ENCODE results near the gene THADA. TPM values are rescaled to one million over a fixed set of nuclear protein-coding genes. Genes with fewer than 3 reads are reported as not detected.
"Not testable (repeated sequence)": the region's sequence is repeated elsewhere in the genome, so short reads cannot be mapped to it uniquely, and the experiment has no call there.

The THADA gene
- total and polyA plus RNA-seq, 2 donors (not counting 1 experiment from before 2014, with no cell fraction given): 9.2 to 36.2 TPM

GRCh38 chr2:43605851-43606250, 10.0 kb upstream of the THADA start:
- Histone ChIP-seq H3K36me3 (ENCODE audit: control insufficient read depth, insufficient read depth, low read length) (no peaks in the 10 kb centered on the region), H3K27me3 (ENCODE audit: control insufficient read depth, insufficient read depth, low read length) (no peaks in the 10 kb centered on the region), H3K4me3 (replicated peaks in 1 of 4; ENCODE audit: control extremely low read depth in 1 of 4, insufficient read depth in 1 of 4, low read depth in 3 of 4, low read length in 4 of 4) (no peak overlapping the region), H3K4me2 (ENCODE audit: extremely low read depth, insufficient read depth, low read length) (no peak overlapping the region), H3K27ac (ENCODE audit: insufficient read depth, low read length) (no peak overlapping the region), H3K79me2 (ENCODE audit: control insufficient read depth, insufficient read depth, low read length) (no peaks in the 10 kb centered on the region), H2AFZ (ENCODE audit: low read length) (no peak overlapping the region), H4K20me1 (ENCODE audit: control insufficient read depth, extremely low read depth, insufficient read depth, low read length) (no peaks in the 10 kb centered on the region), H3K9me3 (ENCODE audit: control insufficient read depth, insufficient read depth, low read depth, low read length) (no peaks in the 10 kb centered on the region), H3K4me1 (ENCODE audit: control insufficient read depth, extremely low read depth, insufficient read depth, low read length) (no peaks in the 10 kb centered on the region), H3K9ac (ENCODE audit: insufficient read depth, low read length) (no peak overlapping the region)
- TF ChIP-seq EZH2 (IDR thresholded peaks at IDR 0.05; ENCODE audit: low read length, missing control alignments) (no peak), CTCF (conservative IDR thresholded peaks at IDR 0.05 in 1 of 2, IDR thresholded peaks at IDR 0.05 in 1 of 2; ENCODE audit: low read depth in 1 of 2, low read length in 2 of 2) (no peak)
- DNase-seq (ENCODE audit: low read depth in 2 of 2): peak; percentile 6 to 22

- H3K4me1 ChIP-seq (ENCODE audit: control insufficient read depth, extremely low read depth, insufficient read depth, low read length): no peaks in the 10 kb centered on the region
- H3K27me3 ChIP-seq (ENCODE audit: control insufficient read depth, insufficient read depth, low read length): no peaks in the 10 kb centered on the region
- H3K9ac ChIP-seq (ENCODE audit: insufficient read depth, low read length): no peak overlapping the region
- H2AFZ ChIP-seq (ENCODE audit: low read length): no peak overlapping the region
- H3K4me2 ChIP-seq (ENCODE audit: extremely low read depth, insufficient read depth, low read length): no peak overlapping the region
- no peaks in the 10 kb centered on the region for H4K20me1 ChIP-seq (ENCODE audit: control insufficient read depth, extremely low read depth, insufficient read depth, low read length)
- TF ChIP-seq CTCF (conservative IDR thresholded peaks at IDR 0.05 in 1 of 2, IDR thresholded peaks at IDR 0.05 in 1 of 2; ENCODE audit: low read depth in 1 of 2, low read length in 2 of 2) (peak; percentile 62 to 73), EZH2 (IDR thresholded peaks at IDR 0.05; ENCODE audit: low read length, missing control alignments) (no peak)
- no peaks in the 10 kb centered on the region for H3K36me3 ChIP-seq (ENCODE audit: control insufficient read depth, insufficient read depth, low read length)
- no peak overlapping the region for H3K4me3 ChIP-seq (replicated peaks in 1 of 4; ENCODE audit: control extremely low read depth in 1 of 4, insufficient read depth in 1 of 4, low read depth in 3 of 4, low read length in 4 of 4)
- H3K27ac ChIP-seq (ENCODE audit: insufficient read depth, low read length): no peak overlapping the region
- peak; percentile 57 to 77 for DNase-seq (ENCODE audit: low read depth in 2 of 2)
- H3K9me3 ChIP-seq (ENCODE audit: control insufficient read depth, insufficient read depth, low read depth, low read length): no peaks in the 10 kb centered on the region
- no peaks in the 10 kb centered on the region for H3K79me2 ChIP-seq (ENCODE audit: control insufficient read depth, insufficient read depth, low read length)
Observed at GRCh38 chr2:43605079-43605655, 9.3 kb upstream of the THADA start.

GRCh38 chr2:43604674-43605073, 8.8 kb upstream of the THADA start:
- no peak overlapping the region for H3K4me3 ChIP-seq (replicated peaks in 1 of 4; ENCODE audit: control extremely low read depth in 1 of 4, insufficient read depth in 1 of 4, low read depth in 3 of 4, low read length in 4 of 4)
- no peaks in the 10 kb centered on the region for H3K79me2 ChIP-seq (ENCODE audit: control insufficient read depth, insufficient read depth, low read length)
- TF ChIP-seq EZH2 (IDR thresholded peaks at IDR 0.05; ENCODE audit: low read length, missing control alignments): no peak
- TF ChIP-seq CTCF (conservative IDR thresholded peaks at IDR 0.05 in 1 of 2, IDR thresholded peaks at IDR 0.05 in 1 of 2; ENCODE audit: low read depth in 1 of 2, low read length in 2 of 2): no peak
- no peak overlapping the region for H3K27ac ChIP-seq (ENCODE audit: insufficient read depth, low read length)
- H3K9ac ChIP-seq (ENCODE audit: insufficient read depth, low read length): no peak overlapping the region
- no peaks in the 10 kb centered on the region for H3K4me1 ChIP-seq (ENCODE audit: control insufficient read depth, extremely low read depth, insufficient read depth, low read length)
- no peaks in the 10 kb centered on the region for H3K27me3 ChIP-seq (ENCODE audit: control insufficient read depth, insufficient read depth, low read length)
- H3K36me3 ChIP-seq (ENCODE audit: control insufficient read depth, insufficient read depth, low read length): no peaks in the 10 kb centered on the region
- H2AFZ ChIP-seq (ENCODE audit: low read length): no peak overlapping the region
- no peaks in the 10 kb centered on the region for H3K9me3 ChIP-seq (ENCODE audit: control insufficient read depth, insufficient read depth, low read depth, low read length)
- DNase-seq (ENCODE audit: low read depth in 2 of 2): no peak
- H4K20me1 ChIP-seq (ENCODE audit: control insufficient read depth, extremely low read depth, insufficient read depth, low read length): no peaks in the 10 kb centered on the region
- no peak overlapping the region for H3K4me2 ChIP-seq (ENCODE audit: extremely low read depth, insufficient read depth, low read length)

- not testable (repeated sequence) for H3K27me3 ChIP-seq (ENCODE audit: control insufficient read depth, insufficient read depth, low read length); H4K20me1 ChIP-seq (ENCODE audit: control insufficient read depth, extremely low read depth, insufficient read depth, low read length); H3K9me3 ChIP-seq (ENCODE audit: control insufficient read depth, insufficient read depth, low read depth, low read length); H3K9ac ChIP-seq (ENCODE audit: insufficient read depth, low read length); H3K36me3 ChIP-seq (ENCODE audit: control insufficient read depth, insufficient read depth, low read length); H2AFZ ChIP-seq (ENCODE audit: low read length); H3K27ac ChIP-seq (ENCODE audit: insufficient read depth, low read length); DNase-seq (ENCODE audit: low read depth in 2 of 2); H3K79me2 ChIP-seq (ENCODE audit: control insufficient read depth, insufficient read depth, low read length); H3K4me2 ChIP-seq (ENCODE audit: extremely low read depth, insufficient read depth, low read length); H3K4me1 ChIP-seq (ENCODE audit: control insufficient read depth, extremely low read depth, insufficient read depth, low read length); H3K4me3 ChIP-seq (replicated peaks in 1 of 4; ENCODE audit: control extremely low read depth in 1 of 4, insufficient read depth in 1 of 4, low read depth in 3 of 4, low read length in 4 of 4)
Observed at GRCh38 chr2:43600596-43600995, 4.8 kb upstream of the THADA start.
